ENCODE data around the gene DGKZ.

- TF ChIP-seq CTCF (IDR thresholded peaks at IDR 0.05): peak; percentile 32
- no peak for TF ChIP-seq EZH2phosphoT487 (IDR thresholded peaks at IDR 0.05)
These were observed 24.5 kb upstream of the DGKZ start for GRCh38 chr11:46322759-46323158.

All from neural progenitor cell (in vitro differentiated cells).